Mesenchymal stem cell (in vitro differentiated cells and primary cell): Measurements from ENCODE around the gene RASL10A.

ENCODE experiments used
- DNase-seq: peaks from one replicate; pipeline ENCODE4 v3.0.0-alpha.2; 2013
- H2AFZ ChIP-seq: one replicate; pipeline ENCODE4 v1.6.1; 2013; ENCODE audit warnings: low read depth, mild to moderate bottlenecking, control low read depth, inconsistent platforms, low read length, moderate library complexity
- H2AK5ac ChIP-seq: 2 replicates; pipeline ENCODE4 v1.6.1; 2013; ENCODE audit warnings: low read length, moderate library complexity, mild to moderate bottlenecking, inconsistent platforms; ENCODE audit not compliant: severe bottlenecking
- H2BK120ac ChIP-seq: one replicate; pipeline ENCODE4 v1.6.1; 2013; ENCODE audit warnings: low read depth, mild to moderate bottlenecking, inconsistent platforms, low read length, moderate library complexity
- H2BK12ac ChIP-seq, 2 experiments: one replicate each; pipeline ENCODE4 v1.6.1; 2013; ENCODE audit warnings: inconsistent platforms in 2 of 2, low read length in 2 of 2, mild to moderate bottlenecking in 2 of 2, moderate library complexity in 2 of 2, control low read depth in 1 of 2
- H2BK15ac ChIP-seq: one replicate; pipeline ENCODE4 v1.6.1; 2013; ENCODE audit warnings: mild to moderate bottlenecking, low read depth, inconsistent platforms; ENCODE audit not compliant: poor library complexity, severe bottlenecking
- H2BK5ac ChIP-seq: 2 replicates; pipeline ENCODE4 v1.6.1; 2013; ENCODE audit warnings: low read depth, mild to moderate bottlenecking, low read length, control low read depth, inconsistent platforms; ENCODE audit not compliant: poor library complexity, severe bottlenecking
- H3K14ac ChIP-seq, 2 experiments: one replicate each; pipeline ENCODE4 v1.6.1; 2013; ENCODE audit warnings: inconsistent platforms in 2 of 2, low read length in 2 of 2, control low read depth in 1 of 2, mild to moderate bottlenecking in 1 of 2, moderate library complexity in 1 of 2
- H3K18ac ChIP-seq, 2 experiments: one replicate each; pipeline ENCODE4 v1.6.1; 2013; ENCODE audit warnings: inconsistent platforms in 2 of 2, low read length in 2 of 2, control low read depth in 1 of 2, low read depth in 1 of 2, mild to moderate bottlenecking in 1 of 2
- H3K23ac ChIP-seq, 2 experiments: one replicate each; pipeline ENCODE4 v1.6.1; 2013; ENCODE audit warnings: inconsistent platforms in 2 of 2, low read length in 2 of 2, mild to moderate bottlenecking in 2 of 2, moderate library complexity in 2 of 2, control low read depth in 1 of 2
- H3K27ac ChIP-seq: 2 replicates; pipeline ENCODE4 v1.5.1; 2013; ENCODE audit warnings: mild to moderate bottlenecking, moderate library complexity, low read length, control low read depth, inconsistent platforms; ENCODE audit not compliant: poor library complexity, severe bottlenecking
- H3K27me3 ChIP-seq, 2 experiments: 2 replicates each; pipeline versions ENCODE4 v1.6.1 to v1.7.0; 2013; ENCODE audit warnings: low read length in 2 of 2, mild to moderate bottlenecking in 2 of 2, moderate library complexity in 2 of 2, control low read depth in 1 of 2, inconsistent platforms in 1 of 2; ENCODE audit not compliant: control insufficient read depth in 1 of 2, insufficient read depth in 1 of 2
- H3K36me3 ChIP-seq, 2 experiments: 2 replicates each; pipeline versions ENCODE4 v1.6.1 to v1.7.0; 2013; ENCODE audit warnings: low read length in 2 of 2, control low read depth in 1 of 2, inconsistent platforms in 1 of 2, low read depth in 1 of 2, mild to moderate bottlenecking in 1 of 2; ENCODE audit not compliant: insufficient read depth in 2 of 2, control insufficient read depth in 1 of 2
- H3K4ac ChIP-seq, 2 experiments: one replicate each; pipeline ENCODE4 v1.6.1; 2013; ENCODE audit warnings: inconsistent platforms in 2 of 2, low read length in 2 of 2, mild to moderate bottlenecking in 2 of 2, moderate library complexity in 2 of 2, control low read depth in 1 of 2, low read depth in 1 of 2
- H3K4me1 ChIP-seq: 2 replicates; pipeline ENCODE4 v1.6.1; 2013; ENCODE audit warnings: low read depth, low read length, control low read depth; ENCODE audit not compliant: control insufficient read depth, insufficient read depth
- H3K4me2 ChIP-seq: 2 replicates; pipeline ENCODE4 v1.6.1; 2013; ENCODE audit warnings: low read length, mild to moderate bottlenecking, inconsistent platforms; ENCODE audit not compliant: poor library complexity, severe bottlenecking
- H3K4me3 ChIP-seq, 2 experiments: 2 replicates each; pipeline versions ENCODE4 v1.5.1 to v1.7.0; 2013; ENCODE audit warnings: low read length in 2 of 2, mild to moderate bottlenecking in 2 of 2, control low read depth in 1 of 2, low read depth in 1 of 2; ENCODE audit not compliant: insufficient read depth in 1 of 2
- H3K79me1 ChIP-seq: replicated peaks from 2 replicates; pipeline ENCODE4 v1.6.1; 2013; ENCODE audit warnings: mild to moderate bottlenecking, control low read depth, low read length, inconsistent platforms; ENCODE audit not compliant: poor library complexity, severe bottlenecking
- H3K9ac ChIP-seq: 2 replicates; pipeline ENCODE4 v1.7.0; 2013; ENCODE audit warnings: mild to moderate bottlenecking, low read length, moderate library complexity
- H3K9me3 ChIP-seq: 2 replicates; pipeline ENCODE4 v1.7.0; 2013; ENCODE audit warnings: mild to moderate bottlenecking, low read length; ENCODE audit not compliant: control insufficient read depth
- H4K8ac ChIP-seq: one replicate; pipeline ENCODE4 v1.6.1; 2013; ENCODE audit warnings: inconsistent platforms, mild to moderate bottlenecking, low read length, moderate library complexity
- H4K91ac ChIP-seq: one replicate; pipeline ENCODE4 v1.6.1; 2013; ENCODE audit warnings: mild to moderate bottlenecking, low read length, inconsistent platforms
- WGBS: methylation state at CpG from one replicate; pipeline ENCODE4 v1.1.7; 2013; ENCODE audit warnings: mixed read lengths; 5-methylcytosine and 5-hydroxymethylcytosine counted together

Gene RASL10A

GRCh38 chr22:29353286-29353685 is 37.8 kb upstream of the RASL10A start:
- no peak overlapping the region for H2AK5ac ChIP-seq
- DNase-seq, result no peak
- no peak overlapping the region for H2BK12ac ChIP-seq
- H3K79me1 ChIP-seq, result peaks cover 8% of the 10 kb centered on the region
- H3K14ac ChIP-seq, result no peak overlapping the region
- no peak overlapping the region for H3K4me3 ChIP-seq
- 98% methylated on average over 11 of the region's 11 CpGs for WGBS
- H3K9me3 ChIP-seq, result no peaks in the 10 kb centered on the region
- H3K4me1 ChIP-seq, result peaks cover 3% of the 10 kb centered on the region
- no peak overlapping the region for H3K4ac ChIP-seq
- H3K27ac ChIP-seq, result no peak overlapping the region
- peaks cover 84 to 87% of the 10 kb centered on the region in 2 experiments for H3K36me3 ChIP-seq
- no peak overlapping the region for H4K8ac ChIP-seq
- no peak overlapping the region for H2BK5ac ChIP-seq
- H3K9ac ChIP-seq, result no peak overlapping the region
- H3K18ac ChIP-seq, result no peak overlapping the region
- no peak overlapping the region for H2BK120ac ChIP-seq
- no peak overlapping the region for H2BK15ac ChIP-seq
- no peak overlapping the region for H2AFZ ChIP-seq
- no peak overlapping the region for H4K91ac ChIP-seq
- H3K4me2 ChIP-seq, result no peak overlapping the region
- H3K23ac ChIP-seq, result no peak overlapping the region
- H3K27me3 ChIP-seq, result no peaks in the 10 kb centered on the region

- no peaks in the 10 kb centered on the region for H3K27me3 ChIP-seq
- no peak overlapping the region for H3K4ac ChIP-seq
- peaks cover 79 to 87% of the 10 kb centered on the region in 2 experiments for H3K36me3 ChIP-seq
- no peak overlapping the region for H4K8ac ChIP-seq
- H3K27ac ChIP-seq, result no peak overlapping the region
- no peak overlapping the region for H3K14ac ChIP-seq
- no peak overlapping the region for H2BK12ac ChIP-seq
- H3K18ac ChIP-seq, result no peak overlapping the region
- H4K91ac ChIP-seq, result no peak overlapping the region
- 83% methylated on average over 4 of the region's 9 CpGs for WGBS
- DNase-seq, result no peak
- H2AFZ ChIP-seq, result no peak overlapping the region
- H3K4me3 ChIP-seq, result no peak overlapping the region
- H3K4me2 ChIP-seq, result no peak overlapping the region
- H3K9ac ChIP-seq, result no peak overlapping the region
- H3K4me1 ChIP-seq, result peaks cover 3% of the 10 kb centered on the region
- no peaks in the 10 kb centered on the region for H3K9me3 ChIP-seq
- H3K23ac ChIP-seq, result no peak overlapping the region
- no peak overlapping the region for H2AK5ac ChIP-seq
- peaks cover 6% of the 10 kb centered on the region for H3K79me1 ChIP-seq
- H2BK120ac ChIP-seq, result no peak overlapping the region
- H2BK5ac ChIP-seq, result no peak overlapping the region
- no peak overlapping the region for H2BK15ac ChIP-seq
Measured at GRCh38 chr22:29352778-29353177, 37.3 kb upstream of the RASL10A start.

GRCh38 chr22:29351891-29352290 is 36.4 kb upstream of the RASL10A start:
- Histone ChIP-seq H3K9ac (no peak overlapping the region), H3K36me3 (peaks cover 78 to 95% of the 10 kb centered on the region in 2 experiments), H2BK15ac (no peak overlapping the region), H3K23ac (no peak overlapping the region), H3K9me3 (no peaks in the 10 kb centered on the region), H4K91ac (no peak overlapping the region), H3K4me1 (peaks cover 3% of the 10 kb centered on the region), H3K4ac (no peak overlapping the region), H3K27ac (no peak overlapping the region), H3K79me1 (peaks cover 10% of the 10 kb centered on the region), H3K27me3 (no peaks in the 10 kb centered on the region), H2AK5ac (no peak overlapping the region), H3K4me2 (no peak overlapping the region), H4K8ac (no peak overlapping the region), H3K14ac (no peak overlapping the region), H2BK120ac (no peak overlapping the region), H2BK5ac (no peak overlapping the region), H2AFZ (no peak overlapping the region), H2BK12ac (no peak overlapping the region), H3K4me3 (no peak overlapping the region), H3K18ac (no peak overlapping the region)
- no peak for DNase-seq
- WGBS, result 94% methylated on average over 8 of the region's 9 CpGs

GRCh38 chr22:29351042-29351441 is 35.5 kb upstream of the RASL10A start:
- no peak overlapping the region for H3K4me3 ChIP-seq
- no peak overlapping the region for H2BK12ac ChIP-seq
- no peak overlapping the region for H3K18ac ChIP-seq
- no peaks in the 10 kb centered on the region for H3K27me3 ChIP-seq
- DNase-seq, result no peak
- 97% methylated on average over 6 of the region's 6 CpGs for WGBS
- no peak overlapping the region for H3K27ac ChIP-seq
- H3K4ac ChIP-seq, result no peak overlapping the region
- H2BK120ac ChIP-seq, result no peak overlapping the region
- H2BK15ac ChIP-seq, result no peak overlapping the region
- H3K4me1 ChIP-seq, result peaks cover 3% of the 10 kb centered on the region
- peaks cover 79 to 96% of the 10 kb centered on the region in 2 experiments for H3K36me3 ChIP-seq
- H2AK5ac ChIP-seq, result no peak overlapping the region
- H4K91ac ChIP-seq, result no peak overlapping the region
- no peak overlapping the region for H2BK5ac ChIP-seq
- H3K14ac ChIP-seq, result no peak overlapping the region
- H3K79me1 ChIP-seq, result peaks cover 9% of the 10 kb centered on the region
- no peak overlapping the region for H3K23ac ChIP-seq
- H4K8ac ChIP-seq, result no peak overlapping the region
- no peak overlapping the region for H2AFZ ChIP-seq
- no peak overlapping the region for H3K9ac ChIP-seq
- no peak overlapping the region for H3K4me2 ChIP-seq
- H3K9me3 ChIP-seq, result no peaks in the 10 kb centered on the region
